Measurements from ENCODE around the gene DAP3.
"Not testable (repeated sequence)": the region's sequence is repeated elsewhere in the genome, so short reads cannot be mapped to it uniquely, and the experiment has no call there.

Gene DAP3

GRCh38 chr1:155715056-155715455, 26.2 kb downstream of the DAP3 start:
- in situ Hi-C loops (cut with MboI; ENCODE audit: low sequenced_read_pairs); H3K27me3 ChIP-seq (ENCODE audit: low read depth); H3K4me3 ChIP-seq; DNase-seq (ENCODE audit: low spot score in 2 of 2); H3K9me3 ChIP-seq; H3K4me1 ChIP-seq: not testable (repeated sequence)
- peaks cover 32% of the 10 kb centered on the region for H3K36me3 ChIP-seq (replicated peaks)

- H3K36me3 ChIP-seq (replicated peaks): peaks cover 32% of the 10 kb centered on the region
- in situ Hi-C loops (cut with MboI; ENCODE audit: low sequenced_read_pairs): no loop called here
- no peak for DNase-seq (ENCODE audit: low spot score in 2 of 2)
Observed at GRCh38 chr1:155715777-155716176, 26.9 kb downstream of the DAP3 start.

GRCh38 chr1:155717041-155717440, 28.1 kb downstream of the DAP3 start:
- in situ Hi-C loops (cut with MboI; ENCODE audit: low sequenced_read_pairs): no loop called here
- H3K4me3 ChIP-seq: no peak overlapping the region

More at GRCh38 chr1:155715777-155716176, 26.9 kb downstream of the DAP3 start:
- Histone ChIP-seq H3K4me1 (no peaks in the 10 kb centered on the region), H3K27me3 (ENCODE audit: low read depth) (no peaks in the 10 kb centered on the region), H3K4me3 (no peak overlapping the region), H3K9me3 (no peaks in the 10 kb centered on the region)

GRCh38 chr1:155718524-155719115, 29.7 kb downstream of the DAP3 start:
- peaks cover 33% of the 10 kb centered on the region for H3K36me3 ChIP-seq (replicated peaks)
- H3K4me3 ChIP-seq; H3K27me3 ChIP-seq (ENCODE audit: low read depth); H3K4me1 ChIP-seq; in situ Hi-C loops (cut with MboI; ENCODE audit: low sequenced_read_pairs); H3K9me3 ChIP-seq; DNase-seq (ENCODE audit: low spot score in 2 of 2): not testable (repeated sequence)

More at GRCh38 chr1:155717041-155717440, 28.1 kb downstream of the DAP3 start:
- no peak for DNase-seq (ENCODE audit: low spot score in 2 of 2)
- H3K4me1 ChIP-seq: no peaks in the 10 kb centered on the region
- H3K9me3 ChIP-seq: no peaks in the 10 kb centered on the region
- H3K27me3 ChIP-seq (ENCODE audit: low read depth): no peaks in the 10 kb centered on the region
- peaks cover 32% of the 10 kb centered on the region for H3K36me3 ChIP-seq (replicated peaks)

- H3K4me3 ChIP-seq: no peak overlapping the region
- in situ Hi-C loops (cut with MboI; ENCODE audit: low sequenced_read_pairs): no loop called here
- H3K4me1 ChIP-seq: no peaks in the 10 kb centered on the region
- H3K27me3 ChIP-seq (ENCODE audit: low read depth): no peaks in the 10 kb centered on the region
- no peaks in the 10 kb centered on the region for H3K9me3 ChIP-seq
- H3K36me3 ChIP-seq (replicated peaks): peaks cover 30% of the 10 kb centered on the region
- DNase-seq (ENCODE audit: low spot score in 2 of 2): no peak
Observed at GRCh38 chr1:155719703-155720102, 30.8 kb downstream of the DAP3 start.

GRCh38 chr1:155725142-155725541, 36.3 kb downstream of the DAP3 start:
- in situ Hi-C loops (cut with MboI; ENCODE audit: low sequenced_read_pairs): no loop called here

GRCh38 chr1:155729031-155729898, 40.4 kb downstream of the DAP3 start:
- no peaks in the 10 kb centered on the region for H3K27me3 ChIP-seq (ENCODE audit: low read depth)
- H3K4me1 ChIP-seq: no peaks in the 10 kb centered on the region
- in situ Hi-C loops (cut with MboI; ENCODE audit: low sequenced_read_pairs): no loop called here
- peak; percentile 73 to 78 for DNase-seq (ENCODE audit: low spot score in 2 of 2)
- peaks cover 40% of the 10 kb centered on the region for H3K36me3 ChIP-seq (replicated peaks)
- no peaks in the 10 kb centered on the region for H3K9me3 ChIP-seq
- no peak overlapping the region for H3K4me3 ChIP-seq

More at GRCh38 chr1:155725142-155725541, 36.3 kb downstream of the DAP3 start:
- no peaks in the 10 kb centered on the region for H3K27me3 ChIP-seq (ENCODE audit: low read depth)
- H3K4me3 ChIP-seq: no peak overlapping the region
- no peaks in the 10 kb centered on the region for H3K9me3 ChIP-seq
- DNase-seq (ENCODE audit: low spot score in 2 of 2): no peak
- peaks cover 29% of the 10 kb centered on the region for H3K36me3 ChIP-seq (replicated peaks)
- no peaks in the 10 kb centered on the region for H3K4me1 ChIP-seq

GRCh38 chr1:155740995-155741394, 52.1 kb downstream of the DAP3 start:
- no peaks in the 10 kb centered on the region for H3K9me3 ChIP-seq
- H3K36me3 ChIP-seq (replicated peaks): peaks cover 15% of the 10 kb centered on the region
- H3K27me3 ChIP-seq (ENCODE audit: low read depth): no peaks in the 10 kb centered on the region
- no peak for DNase-seq (ENCODE audit: low spot score in 2 of 2)
- H3K4me1 ChIP-seq: peaks cover 11% of the 10 kb centered on the region
- H3K4me3 ChIP-seq: no peak overlapping the region
- in situ Hi-C loops (cut with MboI; ENCODE audit: low sequenced_read_pairs): no loop called here

- no peaks in the 10 kb centered on the region for H3K27me3 ChIP-seq (ENCODE audit: low read depth)
- H3K36me3 ChIP-seq (replicated peaks): peaks cover 15% of the 10 kb centered on the region
- peaks cover 3% of the 10 kb centered on the region; the same call in 1 of the 2 replicates for H3K4me1 ChIP-seq
- no peak for DNase-seq (ENCODE audit: low spot score in 2 of 2)
- in situ Hi-C loops (cut with MboI; ENCODE audit: low sequenced_read_pairs): no loop called here
- no peaks in the 10 kb centered on the region for H3K9me3 ChIP-seq
- H3K4me3 ChIP-seq: no peak overlapping the region
Observed at GRCh38 chr1:155741908-155742307, 53.0 kb downstream of the DAP3 start.

GRCh38 chr1:155744711-155745283, 55.9 kb downstream of the DAP3 start:
- DNase-seq (ENCODE audit: low spot score in 2 of 2): no peak
- Histone ChIP-seq H3K9me3 (no peaks in the 10 kb centered on the region), H3K36me3 (replicated peaks) (peaks cover 14% of the 10 kb centered on the region), H3K4me1 (no peaks in the 10 kb centered on the region), H3K4me3 (peak overlapping the region; percentile 45), H3K27me3 (ENCODE audit: low read depth) (no peaks in the 10 kb centered on the region)
- in situ Hi-C loops (cut with MboI; ENCODE audit: low sequenced_read_pairs): no loop called here

- in situ Hi-C loops (cut with MboI; ENCODE audit: low sequenced_read_pairs); H3K4me1 ChIP-seq; H3K9me3 ChIP-seq; H3K27me3 ChIP-seq (ENCODE audit: low read depth): not testable (repeated sequence)
- H3K36me3 ChIP-seq (replicated peaks): peaks cover 14% of the 10 kb centered on the region
- H3K4me3 ChIP-seq: peak overlapping the region; percentile 45
- DNase-seq (ENCODE audit: low spot score in 2 of 2): peak; percentile 95 to 97
Observed at GRCh38 chr1:155745284-155746228, 56.7 kb downstream of the DAP3 start.

- H3K9me3 ChIP-seq; in situ Hi-C loops (cut with MboI; ENCODE audit: low sequenced_read_pairs); H3K4me1 ChIP-seq; H3K27me3 ChIP-seq (ENCODE audit: low read depth); H3K4me3 ChIP-seq; DNase-seq (ENCODE audit: low spot score in 2 of 2): not testable (repeated sequence)
- H3K36me3 ChIP-seq (replicated peaks): peaks cover 24% of the 10 kb centered on the region
Observed at GRCh38 chr1:155747586-155747985, 58.7 kb downstream of the DAP3 start.

GRCh38 chr1:155748141-155748540, 59.2 kb downstream of the DAP3 start:
- H3K4me3 ChIP-seq; DNase-seq (ENCODE audit: low spot score in 2 of 2); H3K4me1 ChIP-seq; in situ Hi-C loops (cut with MboI; ENCODE audit: low sequenced_read_pairs); H3K27me3 ChIP-seq (ENCODE audit: low read depth); H3K9me3 ChIP-seq: not testable (repeated sequence)
- H3K36me3 ChIP-seq (replicated peaks): peaks cover 29% of the 10 kb centered on the region

Measured in HAP-1 (cell line).